Prostate gland (tissue), 2 donors: Measurements from ENCODE around the gene KIF11. TPM values are rescaled to one million over a fixed set of nuclear protein-coding genes. Genes with fewer than 3 reads are reported as not detected.

ENCODE experiments used
- DNase-seq: peaks from one replicate; pipeline ENCODE4 v3.0.0-alpha.2; 2019; ENCODE audit warnings: low spot score
- H3K27ac ChIP-seq, 2 donors: fragments of 200-600 bp; sonication (generic); 2 replicates each; pipeline ENCODE4 v1.5.1; 2017 to 2019
- H3K27me3 ChIP-seq: fragments of 200-600 bp; sonication (generic); replicated peaks from 2 replicates; pipeline ENCODE4 v1.5.1; 2019; ENCODE audit not compliant: insufficient read depth
- H3K36me3 ChIP-seq, 2 donors: fragments of 200-600 bp; sonication (generic); 1 replicate in 1 of 2; 2 replicates in 1 of 2; pipeline versions ENCODE4 v1.5.1 to v1.8.1; 2017 to 2019
- H3K4me1 ChIP-seq: fragments of 200-600 bp; sonication (generic); replicated peaks from 2 replicates; pipeline ENCODE4 v1.5.1; 2019
- H3K4me3 ChIP-seq, 2 donors: fragments of 200-600 bp; sonication (generic); 2 replicates each; pipeline ENCODE4 v1.5.1; 2017 to 2019
- H3K9me3 ChIP-seq: fragments of 200-600 bp; sonication (generic); 2 replicates; pipeline ENCODE4 v1.5.1; 2017
- POLR2A ChIP-seq: fragments of 450-650 bp; IDR thresholded peaks from one replicate; pipeline ENCODE4 v1.6.1; 2016; ENCODE audit warnings: antibody characterized with exemption, mild to moderate bottlenecking
- POLR2AphosphoS5 ChIP-seq: sonication (generic); formaldehyde crosslinking; IDR thresholded peaks from one replicate; pipeline ENCODE4 v1.6.1; 2017; ENCODE audit warnings: antibody characterized with exemption
- WGBS: methylation state at CpG from one replicate; pipeline ENCODE4 v1.1.5; 2018; 5-methylcytosine and 5-hydroxymethylcytosine counted together
- intact Hi-C: fragments of 100-400 bp; cut with DNase I; formaldehyde crosslinking; loops from one replicate; pipeline ENCODE4 v1.14.2; 2022
- total RNA-seq, 2 donors: library from RNA; depleted of rRNA; stranded (reverse); fragments of >200 nt; gene quantifications; one replicate each; pipeline ENCODE4 v1.1.0, GENCODE V29; 2016
- TF ChIP-seq, protein P1 (sequence below), 4 experiments: fragments of 200-600 bp in 2 of 4; fragments of 450-650 bp in 2 of 4; sonication (generic) in 2 of 4; IDR thresholded peaks; 1 replicate in 3 of 4; 2 replicates in 1 of 4; pipeline ENCODE4 v1.5.1; 2016 to 2019; ENCODE audit warnings: antibody characterized with exemption in 4 of 4, mild to moderate bottlenecking in 2 of 4, moderate library complexity in 2 of 4

KIF11 gene
- total RNA-seq, 2 donors from 2014 or later: 3.0 to 5.5 TPM

DNA sequence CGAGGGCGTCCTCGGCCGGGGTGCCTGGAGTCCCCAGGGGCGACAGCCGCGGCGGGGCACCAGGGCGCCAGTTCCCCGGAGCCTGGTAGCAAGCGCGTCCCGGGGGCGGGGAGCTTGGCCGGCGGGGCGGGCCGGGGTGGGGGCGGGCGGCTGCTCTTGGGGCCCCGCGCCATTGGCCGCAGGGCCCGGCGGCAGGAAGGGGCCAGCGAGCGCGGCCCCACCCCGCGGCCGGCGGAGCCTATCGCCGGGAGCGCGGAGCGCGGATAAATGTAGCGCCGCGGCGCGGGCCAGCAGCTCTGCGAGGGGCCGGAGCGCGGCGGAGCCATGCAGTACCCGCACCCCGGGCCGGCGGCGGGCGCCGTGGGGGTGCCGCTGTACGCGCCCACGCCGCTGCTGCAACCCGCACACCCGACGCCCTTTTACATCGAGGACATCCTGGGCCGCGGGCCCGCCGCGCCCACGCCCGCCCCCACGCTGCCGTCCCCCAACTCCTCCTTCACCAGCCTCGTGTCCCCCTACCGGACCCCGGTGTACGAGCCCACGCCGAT, 96.8 kb downstream of the KIF11 start, which contains the start of gene HHEX:
Gene HHEX (plus strand): TSS at position 293 of the 548 bp plus-strand sequence. CDS start 32 bp downstream, at position 325.
- Histone ChIP-seq H3K27me3 (no peaks in the 10 kb centered on the region), H3K4me3 (peak within 1 kb of the TSS; percentile 50 to 65), H3K27ac (peak within 1 kb of the TSS; percentile 73 to 77), H3K36me3 (no peaks in the 10 kb centered on the region), H3K9me3 (no peaks in the 10 kb centered on the region), H3K4me1 (no peaks in the 10 kb centered on the region)
- peak; percentile 55 for DNase-seq
- 1% methylated on average over 20 of the region's 79 CpGs for WGBS
- TF ChIP-seq POLR2AphosphoS5: no peak
- TF ChIP-seq POLR2A: peak; percentile 46
- intact Hi-C loops: loop anchor here (5.0 to 10.0 kb wide), 2 partner anchors 97 to 155 kb away; partner anchors contain the start of genes EXOC6 and KIF11

DNA sequence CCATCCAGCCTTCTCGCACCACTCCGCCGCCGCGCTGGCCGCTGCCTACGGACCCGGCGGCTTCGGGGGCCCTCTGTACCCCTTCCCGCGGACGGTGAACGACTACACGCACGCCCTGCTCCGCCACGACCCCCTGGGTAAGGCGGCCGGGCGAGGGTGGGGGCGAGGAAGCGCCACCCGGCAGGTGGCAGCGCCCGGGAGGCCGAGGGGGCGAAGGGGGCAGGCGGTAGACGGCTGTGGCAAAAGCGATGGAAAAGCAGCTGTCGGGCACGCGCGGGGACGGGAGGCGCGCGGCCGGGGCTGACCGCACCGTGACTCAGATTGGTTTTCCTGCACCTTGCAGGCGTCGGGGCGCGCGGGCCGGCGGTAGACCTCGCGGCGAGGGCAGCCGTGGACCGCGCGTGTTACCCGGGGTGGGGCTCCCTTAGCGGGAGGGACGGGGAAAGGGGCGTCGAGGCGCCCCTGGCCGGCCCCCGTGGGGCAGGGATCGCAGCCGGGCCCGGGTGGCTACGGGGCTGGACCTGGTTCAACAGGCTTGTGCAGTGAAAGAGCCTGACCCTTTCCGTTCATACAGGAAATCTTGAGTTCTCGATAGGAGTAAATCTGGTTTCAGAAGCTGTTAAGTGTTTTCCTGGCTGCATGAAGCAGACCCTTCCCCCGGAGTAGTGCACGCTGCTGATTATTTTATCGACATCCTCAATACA, 97.4 kb downstream of the KIF11 start:
- H3K4me3 ChIP-seq: peak overlapping the region; percentile 50 to 65
- H3K27me3 ChIP-seq: no peaks in the 10 kb centered on the region
- no peaks in the 10 kb centered on the region for H3K4me1 ChIP-seq
- WGBS: 8% methylated on average over 55 of the region's 73 CpGs
- no peak for TF ChIP-seq POLR2AphosphoS5
- no peak for TF ChIP-seq POLR2A
- TF ChIP-seq, protein P1, sequence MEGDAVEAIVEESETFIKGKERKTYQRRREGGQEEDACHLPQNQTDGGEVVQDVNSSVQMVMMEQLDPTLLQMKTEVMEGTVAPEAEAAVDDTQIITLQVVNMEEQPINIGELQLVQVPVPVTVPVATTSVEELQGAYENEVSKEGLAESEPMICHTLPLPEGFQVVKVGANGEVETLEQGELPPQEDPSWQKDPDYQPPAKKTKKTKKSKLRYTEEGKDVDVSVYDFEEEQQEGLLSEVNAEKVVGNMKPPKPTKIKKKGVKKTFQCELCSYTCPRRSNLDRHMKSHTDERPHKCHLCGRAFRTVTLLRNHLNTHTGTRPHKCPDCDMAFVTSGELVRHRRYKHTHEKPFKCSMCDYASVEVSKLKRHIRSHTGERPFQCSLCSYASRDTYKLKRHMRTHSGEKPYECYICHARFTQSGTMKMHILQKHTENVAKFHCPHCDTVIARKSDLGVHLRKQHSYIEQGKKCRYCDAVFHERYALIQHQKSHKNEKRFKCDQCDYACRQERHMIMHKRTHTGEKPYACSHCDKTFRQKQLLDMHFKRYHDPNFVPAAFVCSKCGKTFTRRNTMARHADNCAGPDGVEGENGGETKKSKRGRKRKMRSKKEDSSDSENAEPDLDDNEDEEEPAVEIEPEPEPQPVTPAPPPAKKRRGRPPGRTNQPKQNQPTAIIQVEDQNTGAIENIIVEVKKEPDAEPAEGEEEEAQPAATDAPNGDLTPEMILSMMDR (IDR thresholded peaks at IDR 0.05): no peak
- no peaks in the 10 kb centered on the region for H3K9me3 ChIP-seq
- intact Hi-C loops: loop anchor here (5.0 to 10.0 kb wide), 2 partner anchors 98 to 154 kb away; partner anchors contain the start of genes EXOC6 and KIF11
- no peak for DNase-seq
- H3K27ac ChIP-seq: peak overlapping the region; percentile 54 to 77
- H3K36me3 ChIP-seq: no peaks in the 10 kb centered on the region

DNA sequence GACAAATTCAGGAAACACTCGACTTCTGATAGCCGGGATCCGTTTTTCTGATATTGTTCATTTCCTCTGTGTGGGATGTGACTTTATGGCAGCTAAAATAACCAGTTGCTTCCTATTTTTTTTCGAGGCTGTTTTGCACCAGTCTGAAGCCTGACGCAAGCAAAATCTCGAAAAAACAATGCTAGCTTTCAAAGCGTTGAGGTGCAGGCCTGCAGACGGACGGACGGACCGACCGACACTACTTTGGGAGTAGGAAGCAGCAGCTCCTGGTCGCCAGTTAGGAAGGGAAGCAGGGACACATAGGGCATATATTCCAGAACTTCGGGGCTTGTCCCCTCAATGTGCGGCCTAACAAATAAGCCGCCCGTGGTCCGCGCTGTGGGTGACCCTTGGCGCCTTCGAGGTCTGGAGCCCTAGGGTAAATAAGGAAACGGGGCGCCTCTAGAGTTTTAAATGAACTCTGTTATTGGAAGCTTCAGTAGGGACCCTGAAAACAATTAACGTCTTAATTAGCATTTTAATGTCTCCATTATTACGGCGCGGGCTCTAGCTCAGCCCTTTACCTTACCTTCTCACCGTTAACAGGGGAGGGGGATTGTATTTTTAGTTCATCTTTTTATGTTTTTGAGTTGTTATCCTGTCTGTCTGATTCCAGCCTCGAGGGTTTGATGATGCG, 98.1 kb downstream of the KIF11 start:
- WGBS: 64% methylated on average over 30 of the region's 30 CpGs
- peak overlapping the region in 1 of 2 donors; percentile 65 for H3K4me3 ChIP-seq

DNA sequence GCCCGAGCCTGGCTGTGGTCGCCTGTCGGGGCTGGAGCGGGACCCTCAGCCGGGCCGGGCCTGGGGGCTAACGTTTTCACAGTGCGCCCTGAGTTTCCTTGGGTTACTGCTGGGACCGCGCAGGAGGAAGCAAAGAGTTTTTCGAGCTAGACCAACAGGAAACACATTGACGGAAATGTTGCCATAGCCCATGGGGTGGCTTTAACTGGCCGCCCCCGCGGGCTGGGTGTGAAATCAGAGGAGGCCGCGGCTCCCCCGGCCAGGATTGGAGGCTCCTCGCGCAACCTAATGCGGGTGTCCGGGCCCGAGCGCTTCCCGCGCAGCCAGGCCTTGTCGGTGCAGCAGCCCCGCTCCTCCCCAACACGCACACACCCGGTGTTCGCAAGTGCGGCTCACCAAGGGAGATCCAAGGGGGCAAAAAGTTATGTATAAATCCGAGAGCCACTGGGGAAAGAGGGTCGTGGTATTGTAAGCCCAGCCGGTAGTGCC, 98.7 kb downstream of the KIF11 start:
- no peaks in the 10 kb centered on the region for H3K36me3 ChIP-seq
- H3K9me3 ChIP-seq: no peaks in the 10 kb centered on the region
- TF ChIP-seq, protein P1 (IDR thresholded peaks at IDR 0.05): no peak
- TF ChIP-seq POLR2A: no peak
- no peak for TF ChIP-seq POLR2AphosphoS5
- H3K4me3 ChIP-seq: peak overlapping the region in 1 of 2 donors; percentile 4
- no peak for DNase-seq
- WGBS: 60% methylated on average over 35 of the region's 35 CpGs
- H3K4me1 ChIP-seq: no peaks in the 10 kb centered on the region
- no peaks in the 10 kb centered on the region for H3K27me3 ChIP-seq
- peak overlapping the region in 1 of 2 donors; percentile 55 for H3K27ac ChIP-seq
- intact Hi-C loops: loop anchor here (5.0 to 10.0 kb wide), 2 partner anchors 99 to 153 kb away; partner anchors contain the start of genes EXOC6 and KIF11

More for the DNA sequence above, 98.1 kb downstream of the KIF11 start:
- TF ChIP-seq POLR2AphosphoS5 (no peak), POLR2A (no peak)
- TF ChIP-seq, protein P1 (IDR thresholded peaks at IDR 0.05): no peak
- H3K4me1 ChIP-seq: no peaks in the 10 kb centered on the region
- intact Hi-C loops: loop anchor here (5.0 to 10.0 kb wide), 2 partner anchors 99 to 154 kb away; partner anchors contain the start of genes EXOC6 and KIF11
- no peaks in the 10 kb centered on the region for H3K36me3 ChIP-seq
- no peak for DNase-seq
- H3K9me3 ChIP-seq: no peaks in the 10 kb centered on the region
- no peaks in the 10 kb centered on the region for H3K27me3 ChIP-seq
- peak overlapping the region in 1 of 2 donors; percentile 55 for H3K27ac ChIP-seq
